Activated T-cell treated with anti-CD3 and anti-CD28 coated beads for 48 hours (primary cell): Measurements from ENCODE around the gene P3H2.
"Not testable (repeated sequence)": the region's sequence is repeated elsewhere in the genome, so short reads cannot be mapped to it uniquely, and the experiment has no call there.

Experiments
- DNase-seq: peaks from one replicate; pipeline ENCODE4 v3.0.0-alpha.2; 2020; ENCODE audit warnings: low read depth

The P3H2 gene

GRCh38 chr3:190084983-190085382 is 35.7 kb downstream of the P3H2 start:
- no peak for DNase-seq

- DNase-seq, result no peak
These were observed 37.1 kb downstream of the P3H2 start for GRCh38 chr3:190083635-190084034.

- no peak for DNase-seq
These were observed 39.3 kb downstream of the P3H2 start for GRCh38 chr3:190081389-190081788.

DNA sequence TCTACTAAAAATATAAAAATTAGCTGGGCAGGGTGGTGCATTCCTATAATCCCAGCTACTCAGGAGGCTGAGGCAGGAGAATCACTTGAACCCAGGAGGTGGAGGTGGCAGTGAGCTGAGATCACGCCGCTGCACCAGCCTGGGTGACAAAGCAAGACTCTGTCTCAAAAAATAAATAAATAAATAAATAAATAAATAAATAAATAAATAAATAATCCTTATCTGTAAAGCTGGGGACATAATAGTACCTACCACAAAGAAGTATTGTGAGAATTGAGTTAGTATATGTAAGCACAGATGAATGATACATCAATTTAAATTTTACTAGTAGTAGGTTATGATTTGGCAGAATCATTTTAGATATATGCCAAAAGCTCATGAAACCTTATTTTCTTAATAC is 41.5 kb downstream of the P3H2 start:
- not testable (repeated sequence) for DNase-seq

- no peak for DNase-seq
These were observed 43.2 kb downstream of the P3H2 start for GRCh38 chr3:190077395-190078045.

GRCh38 chr3:190076601-190077394 is 43.9 kb downstream of the P3H2 start:
- DNase-seq, result no peak

- DNase-seq, result no peak
These were observed 44.6 kb downstream of the P3H2 start for GRCh38 chr3:190076136-190076535.

DNA sequence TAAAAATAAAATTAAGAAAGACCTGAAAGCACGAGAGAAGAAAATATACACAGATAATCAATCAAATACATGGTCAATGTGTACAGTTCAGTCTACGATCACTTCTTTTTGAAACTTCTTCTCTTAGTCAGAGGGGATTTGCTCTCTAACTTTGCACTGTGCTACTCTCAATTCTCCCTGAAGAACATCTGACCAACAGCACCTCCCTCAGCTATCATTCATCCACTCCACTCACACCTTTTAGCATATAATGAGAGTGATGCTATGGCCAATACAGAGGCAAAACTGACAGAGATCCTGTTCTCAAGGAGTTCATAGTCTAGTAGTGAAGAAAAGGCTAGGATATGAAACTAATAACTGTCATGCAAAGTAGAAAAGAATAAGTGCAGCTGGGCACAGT is 45.9 kb downstream of the P3H2 start:
- DNase-seq, result no peak

DNA sequence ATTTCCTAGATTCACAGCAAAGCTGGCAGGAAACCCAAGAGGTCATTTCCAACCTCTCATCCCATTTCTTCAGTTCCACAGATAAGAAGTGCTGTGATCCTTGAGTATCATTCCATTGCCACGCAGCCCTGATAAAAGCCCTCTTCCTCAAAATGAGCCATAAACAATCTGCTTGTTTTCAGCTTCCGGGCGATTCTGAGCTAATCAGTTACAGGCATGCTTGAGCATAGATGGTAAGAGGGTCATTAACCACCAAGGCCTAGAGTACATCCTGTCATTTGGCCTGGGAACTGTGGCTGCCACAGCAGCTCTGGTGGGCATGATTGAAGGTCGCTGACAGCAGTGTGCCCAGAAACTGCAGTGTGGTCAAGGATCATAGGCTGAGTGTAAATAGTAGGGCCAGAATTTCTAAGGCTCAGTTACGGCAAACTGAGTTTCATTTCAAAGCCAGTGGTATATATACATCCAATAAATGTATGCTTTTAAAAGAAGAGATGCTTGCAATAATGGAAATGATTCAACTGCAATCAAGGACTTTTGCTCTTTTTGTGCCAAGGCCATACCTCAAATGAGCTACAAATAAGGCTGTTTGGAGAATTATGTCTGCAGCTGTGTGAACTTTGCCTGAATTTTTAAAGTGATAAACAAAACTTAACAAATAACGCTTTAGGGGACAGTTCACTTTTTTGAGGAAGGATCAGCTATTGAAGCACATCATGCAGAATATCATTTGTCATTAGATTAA is 47.3 kb downstream of the P3H2 start:
- DNase-seq, result no peak

GRCh38 chr3:190072856-190073255 is 47.8 kb downstream of the P3H2 start:
- DNase-seq, result no peak

DNA sequence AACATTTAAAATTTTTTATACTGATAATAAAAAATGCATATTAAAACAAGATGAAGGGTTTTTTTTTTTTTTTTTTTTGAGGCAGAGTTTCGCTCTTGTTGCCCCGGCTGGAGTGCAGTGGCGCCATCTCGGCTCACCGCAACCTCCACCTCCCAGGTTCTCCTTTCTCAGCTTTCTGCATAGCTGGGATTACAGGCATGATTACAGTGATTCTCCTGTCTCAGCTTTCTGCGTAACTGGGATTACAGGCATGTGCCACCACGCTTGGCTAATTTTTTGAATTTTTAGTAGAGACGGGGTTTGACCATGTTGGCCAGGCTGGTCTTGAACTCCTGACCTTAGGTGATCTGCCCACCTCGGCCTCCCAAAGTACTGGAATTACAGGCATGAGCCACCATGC is 48.8 kb downstream of the P3H2 start:
- DNase-seq, result not testable (repeated sequence)

DNA sequence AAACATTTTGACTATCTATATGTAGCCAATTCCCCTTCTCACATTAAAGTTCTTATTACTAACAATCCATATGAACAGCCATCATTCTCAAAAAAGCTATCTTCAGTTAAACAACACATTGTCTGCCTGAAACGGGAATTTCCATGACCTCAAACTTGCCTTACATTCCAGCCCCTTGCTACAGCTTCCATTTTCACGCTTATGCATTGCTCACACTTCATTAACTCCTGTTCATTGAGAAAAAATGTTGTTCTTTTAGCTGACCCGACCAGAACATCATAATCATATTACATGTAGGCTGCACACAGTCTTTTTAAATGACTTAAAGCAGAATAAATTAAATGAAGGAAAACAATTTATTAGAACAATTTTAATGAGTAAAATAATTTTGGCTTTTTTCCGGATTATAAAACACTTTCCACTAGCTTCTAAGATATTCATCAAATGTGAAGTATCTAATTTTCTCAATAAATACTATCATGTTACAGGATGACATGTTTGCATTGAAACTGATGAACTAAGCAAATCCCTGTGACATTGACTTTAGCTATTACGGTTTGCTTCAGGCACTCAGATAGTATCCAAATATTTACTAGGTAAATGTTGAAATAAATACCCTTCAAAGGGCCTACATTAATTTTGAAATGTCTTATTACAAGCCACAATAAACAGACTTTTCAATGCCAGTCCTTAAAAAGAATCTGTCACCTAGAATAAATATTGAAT is 49.9 kb downstream of the P3H2 start:
- DNase-seq, result no peak

- DNase-seq, result no peak
These were observed 55.5 kb downstream of the P3H2 start for GRCh38 chr3:190065204-190065603.

- DNase-seq, result no peak
These were observed 56.0 kb downstream of the P3H2 start for GRCh38 chr3:190064659-190065058.

DNA sequence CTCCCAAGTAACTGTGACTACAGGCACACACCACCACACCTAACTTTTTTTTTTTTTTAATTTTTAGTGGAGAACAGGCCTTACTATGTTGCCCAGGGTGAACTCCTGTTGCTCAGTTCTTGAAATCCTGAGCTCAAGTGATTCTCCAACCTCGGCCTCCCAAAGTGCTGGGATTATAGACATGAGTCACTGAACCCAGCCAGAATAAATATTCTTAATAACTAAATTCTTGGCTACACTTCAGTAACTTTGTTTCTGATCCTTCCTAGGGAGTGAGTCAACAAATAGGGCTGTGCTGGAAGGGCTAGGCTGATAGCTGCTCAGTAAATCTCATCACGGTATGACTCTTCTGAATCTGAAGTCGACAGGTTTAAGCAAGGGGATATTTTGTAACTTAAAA is 56.6 kb downstream of the P3H2 start:
- DNase-seq, result no peak

- no peak for DNase-seq
These were observed 57.2 kb downstream of the P3H2 start for GRCh38 chr3:190063490-190063889.

- DNase-seq, result no peak
These were observed 60.4 kb downstream of the P3H2 start for GRCh38 chr3:190060192-190060775.

DNA sequence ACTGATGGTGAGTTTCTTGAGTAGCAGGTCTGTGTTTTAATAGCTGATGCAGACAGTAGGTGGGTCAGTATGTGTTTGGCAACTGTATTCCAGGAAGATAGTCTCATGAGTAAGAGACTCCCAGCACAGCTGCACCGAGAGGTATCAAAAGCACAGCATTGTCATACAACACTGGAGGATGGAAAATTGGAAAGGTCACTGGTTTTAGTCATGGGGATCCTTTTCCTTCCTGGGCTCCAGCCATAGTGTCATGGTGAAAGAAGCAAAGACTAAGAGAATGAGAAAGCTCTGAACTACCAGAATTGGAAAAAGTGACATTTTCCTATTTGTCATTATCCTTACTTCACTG is 61.5 kb downstream of the P3H2 start:
- no peak for DNase-seq

DNA sequence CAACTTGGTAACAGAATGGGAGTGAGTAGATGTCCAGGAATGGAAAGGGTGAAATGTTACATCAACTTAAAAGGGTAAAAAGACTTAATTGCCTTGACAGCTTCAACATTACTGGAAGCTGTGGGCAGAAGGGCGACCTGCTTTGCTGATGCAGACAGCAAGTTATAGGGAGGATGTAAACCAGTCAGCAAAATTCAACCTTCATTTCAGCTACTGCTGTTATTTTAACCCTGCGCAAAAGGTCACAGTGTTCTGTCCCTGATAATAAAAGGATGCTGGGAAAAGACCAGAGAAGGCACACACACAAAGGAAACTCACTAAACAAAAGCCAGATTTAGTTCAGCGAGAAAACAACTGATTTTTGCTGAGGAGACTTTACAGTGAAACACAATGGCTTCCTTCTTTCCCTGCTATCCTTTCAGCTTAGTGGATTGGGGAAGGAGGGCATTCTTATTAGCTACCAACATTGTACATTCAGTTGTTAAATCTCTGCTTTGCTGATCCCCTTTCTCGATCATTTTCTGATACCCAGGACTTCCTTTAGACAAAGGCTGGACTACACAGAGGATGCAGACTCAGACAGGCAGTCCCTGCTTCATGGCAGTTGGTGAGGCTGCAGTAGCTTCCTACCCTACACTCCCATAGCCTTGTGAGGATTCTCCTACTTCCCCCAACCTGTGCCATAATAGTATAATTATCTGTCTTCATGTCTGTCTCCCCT is 62.0 kb downstream of the P3H2 start:
- DNase-seq, result no peak

DNA sequence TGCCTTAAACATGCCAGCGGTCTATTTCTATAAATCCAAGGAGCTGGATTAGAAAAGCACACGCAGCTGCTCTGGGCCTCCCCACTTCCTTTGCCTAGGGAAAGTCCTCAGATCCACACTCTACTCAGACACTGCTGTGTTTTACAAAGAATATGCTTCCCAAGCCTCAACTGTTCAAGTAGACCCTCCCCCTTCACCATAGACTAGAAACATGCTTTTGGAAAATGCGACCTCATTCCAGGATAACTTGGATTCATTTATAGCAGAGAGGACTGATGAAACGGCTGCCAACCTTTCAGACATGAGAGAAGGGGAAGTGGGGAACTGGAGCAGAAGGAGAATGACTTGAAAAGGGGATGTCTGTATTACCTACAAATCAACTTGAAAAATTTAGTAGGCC is 64.0 kb downstream of the P3H2 start:
- no peak for DNase-seq

- DNase-seq, result no peak
These were observed 64.9 kb downstream of the P3H2 start for GRCh38 chr3:190055773-190056172.
